ENCODE results near the gene SIGLEC1. TPM values are rescaled to one million over a fixed set of nuclear protein-coding genes. Genes with fewer than 3 reads are reported as not detected.

The SIGLEC1 gene
- total RNA-seq, 4 donors from 2014 or later: 0.60 to 3.5 (median 1.1) TPM

DNA sequence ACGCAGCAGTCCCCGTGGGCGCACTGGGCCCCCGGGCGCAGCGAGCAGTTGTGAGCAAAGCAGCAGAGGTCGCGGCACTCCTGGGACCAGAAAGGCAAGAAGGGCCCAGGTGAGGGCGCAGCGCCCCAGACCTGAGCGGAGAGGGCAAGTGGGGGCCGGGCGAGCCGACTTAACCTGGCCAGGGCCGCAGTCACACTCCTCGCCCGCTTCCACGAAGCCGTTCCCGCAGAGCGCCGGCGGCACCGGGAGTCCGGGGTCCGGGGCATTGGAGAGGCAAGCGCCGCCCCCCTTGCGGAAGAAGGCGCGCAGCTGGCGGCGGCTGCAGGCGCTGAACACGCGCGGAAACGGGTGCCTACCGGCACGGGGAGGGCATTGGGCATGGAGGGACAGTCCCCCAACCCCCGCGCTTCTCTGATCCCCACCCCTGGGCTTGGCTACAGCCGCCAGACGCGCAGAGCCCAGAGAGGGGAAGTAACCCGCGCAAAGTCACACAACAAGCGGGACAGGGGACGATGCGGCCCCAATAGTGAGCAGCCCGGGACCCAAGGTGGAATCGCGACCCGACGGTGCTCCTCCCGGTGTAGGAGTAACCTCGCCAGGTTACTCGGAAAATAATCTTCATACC, 39.7 kb downstream of the SIGLEC1 start:
- WGBS: 23% methylated on average over 56 of the region's 58 CpGs
- peaks cover 59% of the 10 kb centered on the region for H3K27me3 ChIP-seq

GRCh38 chr20:3671986-3672546, 40.3 kb downstream of the SIGLEC1 start:
- Histone ChIP-seq H3K4me3 (no peak overlapping the region), H3K9me3 (no peaks in the 10 kb centered on the region), H3K4me1 (peaks cover 18% of the 10 kb centered on the region), H3K27me3 (peaks cover 59% of the 10 kb centered on the region), H3K27ac (no peak overlapping the region), H3K36me3 (peaks cover 17% of the 10 kb centered on the region)
- 61% methylated on average over 22 of the region's 23 CpGs for WGBS
- DNase-seq (ENCODE audit: low spot score in 2 of 2): no peak
- TF ChIP-seq POLR2AphosphoS5 (IDR thresholded peaks at IDR 0.05) (no peak), POLR2A (IDR thresholded peaks at IDR 0.05) (no peak), CTCF (IDR thresholded peaks at IDR 0.05) (no peak), EP300 (IDR thresholded peaks at IDR 0.05) (no peak)

More for the DNA sequence above, 39.7 kb downstream of the SIGLEC1 start:
- Histone ChIP-seq H3K27ac (no peak overlapping the region), H3K4me1 (peaks cover 24% of the 10 kb centered on the region), H3K36me3 (peaks cover 17% of the 10 kb centered on the region), H3K9me3 (no peaks in the 10 kb centered on the region), H3K4me3 (peak overlapping the region; percentile 30)
- no peak for DNase-seq (ENCODE audit: low spot score in 2 of 2)
- no peak for TF ChIP-seq CTCF (IDR thresholded peaks at IDR 0.05)
- no peak for TF ChIP-seq POLR2AphosphoS5 (IDR thresholded peaks at IDR 0.05)
- no peak for TF ChIP-seq EP300 (IDR thresholded peaks at IDR 0.05)
- TF ChIP-seq POLR2A (IDR thresholded peaks at IDR 0.05): no peak

GRCh38 chr20:3670945-3671344, 41.5 kb downstream of the SIGLEC1 start:
- H3K4me1 ChIP-seq: peaks cover 11% of the 10 kb centered on the region
- no peaks in the 10 kb centered on the region for H3K9me3 ChIP-seq
- TF ChIP-seq CTCF (IDR thresholded peaks at IDR 0.05): no peak
- TF ChIP-seq POLR2A (IDR thresholded peaks at IDR 0.05): no peak
- TF ChIP-seq EP300 (IDR thresholded peaks at IDR 0.05): no peak
- TF ChIP-seq POLR2AphosphoS5 (IDR thresholded peaks at IDR 0.05): no peak
- DNase-seq (ENCODE audit: low spot score in 2 of 2): no peak
- H3K27ac ChIP-seq: no peak overlapping the region
- no peak overlapping the region for H3K4me3 ChIP-seq
- H3K27me3 ChIP-seq: peaks cover 57% of the 10 kb centered on the region
- 100% methylated on average over 2 of the region's 10 CpGs for WGBS
- peaks cover 17% of the 10 kb centered on the region for H3K36me3 ChIP-seq

- peaks cover 17% of the 10 kb centered on the region for H3K36me3 ChIP-seq
- TF ChIP-seq EP300 (IDR thresholded peaks at IDR 0.05): no peak
- TF ChIP-seq POLR2A (IDR thresholded peaks at IDR 0.05): no peak
- no peak for TF ChIP-seq POLR2AphosphoS5 (IDR thresholded peaks at IDR 0.05)
- TF ChIP-seq CTCF (IDR thresholded peaks at IDR 0.05): no peak
- WGBS: 76% methylated on average over 5 of the region's 6 CpGs
- no peak for DNase-seq (ENCODE audit: low spot score in 2 of 2)
- no peaks in the 10 kb centered on the region for H3K9me3 ChIP-seq
- no peak overlapping the region for H3K4me3 ChIP-seq
- H3K4me1 ChIP-seq: peaks cover 11% of the 10 kb centered on the region
- H3K27me3 ChIP-seq: peaks cover 53% of the 10 kb centered on the region
- no peak overlapping the region for H3K27ac ChIP-seq
These were observed 41.9 kb downstream of the SIGLEC1 start for GRCh38 chr20:3670511-3670910.

DNA sequence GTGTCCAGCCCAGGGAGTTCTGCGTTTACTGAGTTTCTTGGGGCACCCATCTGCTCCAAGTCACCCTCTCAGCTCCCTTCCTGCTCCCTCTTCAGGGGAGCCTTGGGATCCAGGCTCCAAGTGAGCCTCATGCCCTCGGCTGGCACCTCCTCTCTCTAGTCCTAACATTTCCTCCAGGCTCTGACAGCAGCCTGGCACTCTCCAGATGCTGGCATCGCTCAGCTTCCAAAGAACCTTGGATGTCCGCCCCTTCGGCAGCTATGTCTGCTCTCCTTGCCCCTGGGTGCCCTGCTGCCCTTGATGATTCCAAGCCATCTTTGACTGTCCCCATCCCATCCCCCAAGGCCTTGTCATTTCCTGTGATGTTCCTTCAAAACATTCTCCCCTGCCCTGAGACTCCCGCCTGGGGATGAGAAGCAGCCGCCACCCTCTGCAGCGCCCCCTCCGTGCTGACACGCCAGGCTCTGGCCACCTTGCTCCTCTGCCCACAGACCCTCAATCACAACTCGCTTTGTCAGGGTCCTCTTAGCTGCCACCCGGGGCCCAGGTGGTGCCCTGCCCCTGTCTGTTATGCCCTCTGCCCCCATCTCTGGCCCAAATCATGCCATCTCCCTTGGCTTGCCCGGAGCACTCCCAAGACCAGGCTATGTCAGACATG, 42.6 kb downstream of the SIGLEC1 start:
- Histone ChIP-seq H3K27ac (no peak overlapping the region), H3K4me1 (peaks cover 11% of the 10 kb centered on the region), H3K36me3 (peaks cover 17% of the 10 kb centered on the region), H3K4me3 (no peak overlapping the region), H3K9me3 (no peaks in the 10 kb centered on the region), H3K27me3 (peaks cover 46% of the 10 kb centered on the region)
- 81% methylated on average over 13 of the region's 13 CpGs for WGBS
- DNase-seq (ENCODE audit: low spot score in 2 of 2): no peak
- no peak for TF ChIP-seq POLR2A (IDR thresholded peaks at IDR 0.05)
